ENCODE data around the gene ATF2. TPM values are rescaled to one million over a fixed set of nuclear protein-coding genes. Genes with fewer than 3 reads are reported as not detected.

The ATF2 gene
- total RNA-seq, 1 donor from 2014 or later = 59.9 TPM

GRCh38 chr2:175166216-175166824, 1.7 kb downstream of the ATF2 start:
- ChIA-PET CTCF (no interaction called here), POLR2A (interaction anchor here (1.1 kb wide), 1 partner anchor 15 kb away, joined by 3 read pairs; the partner anchor contains the start of gene ATP5MC3)
- DNase-seq (no peak), ATAC-seq (ENCODE audit: low read depth) (no peak)
- Mint-ChIP-seq H3K36me3 (ENCODE audit: low read depth) (peaks cover 16% of the 10 kb centered on the region), H3K27me3 (no peaks in the 10 kb centered on the region), H3K4me1 (peaks cover 53% of the 10 kb centered on the region), H3K9me3 (no peaks in the 10 kb centered on the region), H3K27ac (peak overlapping the region; percentile 19), H3K4me3 (peak overlapping the region; percentile 100)
- intact Hi-C loops (cut with micrococcal nuclease) = loop anchor here (5.0 to 10.0 kb wide), 4 partner anchors 414 to 1199 kb away; partner anchors contain the start of genes LNPK and SP3
- TF ChIP-seq CTCF (IDR thresholded peaks at IDR 0.05) = no peak

- no peak for DNase-seq
- no peak overlapping the region for H3K4me3 Mint-ChIP-seq
- ChIA-PET POLR2A (no interaction called here), CTCF (no interaction called here)
- no peak for ATAC-seq (ENCODE audit: low read depth)
- TF ChIP-seq CTCF (IDR thresholded peaks at IDR 0.05) = no peak
- intact Hi-C loops (cut with micrococcal nuclease) = loop anchor here (10.0 kb wide), 1 partner anchor 589 kb away; no protein-coding TSS in a partner anchor
- no peaks in the 10 kb centered on the region for H3K9me3 Mint-ChIP-seq
- no peak overlapping the region for H3K27ac Mint-ChIP-seq
- peaks cover 23% of the 10 kb centered on the region for H3K36me3 Mint-ChIP-seq (ENCODE audit: low read depth)
- H3K4me1 Mint-ChIP-seq = peaks cover 55% of the 10 kb centered on the region
- H3K27me3 Mint-ChIP-seq = no peaks in the 10 kb centered on the region
These were observed 3.8 kb downstream of the ATF2 start for GRCh38 chr2:175164235-175164634.

GRCh38 chr2:175158894-175159293, 9.1 kb downstream of the ATF2 start:
- no peak overlapping the region for H3K4me3 Mint-ChIP-seq
- DNase-seq (no peak), ATAC-seq (ENCODE audit: low read depth) (no peak)
- no peaks in the 10 kb centered on the region for H3K27me3 Mint-ChIP-seq
- H3K4me1 Mint-ChIP-seq = peaks cover 40% of the 10 kb centered on the region
- POLR2A ChIA-PET = no interaction called here
- H3K36me3 Mint-ChIP-seq (ENCODE audit: low read depth) = peaks cover 22% of the 10 kb centered on the region
- no peak overlapping the region for H3K27ac Mint-ChIP-seq
- no peaks in the 10 kb centered on the region for H3K9me3 Mint-ChIP-seq
- CTCF ChIA-PET = no interaction called here
- no peak for TF ChIP-seq CTCF (IDR thresholded peaks at IDR 0.05)
- intact Hi-C loops (cut with micrococcal nuclease) = no loop called here

DNA sequence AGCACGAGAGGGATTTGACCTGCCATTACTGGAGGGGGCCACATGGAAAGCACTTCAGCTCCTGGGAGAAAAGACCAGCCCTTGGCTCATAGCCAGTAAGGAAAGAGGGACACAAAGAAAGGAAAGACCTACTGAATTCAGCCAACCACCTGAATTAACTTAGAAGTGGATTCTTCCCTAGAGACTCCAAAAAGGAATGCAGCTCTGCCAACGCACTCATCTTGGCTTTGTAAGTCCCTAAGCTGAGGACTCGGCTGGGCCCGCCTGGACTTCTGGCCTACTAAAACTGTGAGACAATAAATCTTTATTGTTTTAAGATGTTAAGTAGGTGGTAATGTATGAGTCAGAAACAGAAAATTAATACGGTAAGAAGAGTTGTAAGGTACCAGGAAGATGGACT, 11.5 kb downstream of the ATF2 start:
- H3K4me1 Mint-ChIP-seq = peaks cover 41% of the 10 kb centered on the region

GRCh38 chr2:175154661-175155082, 13.3 kb downstream of the ATF2 start:
- H3K9me3 Mint-ChIP-seq = no peaks in the 10 kb centered on the region
- intact Hi-C loops (cut with micrococcal nuclease) = no loop called here
- ATAC-seq (ENCODE audit: low read depth) (no peak), DNase-seq (no peak)
- peaks cover 13% of the 10 kb centered on the region for H3K36me3 Mint-ChIP-seq (ENCODE audit: low read depth)
- no peak overlapping the region for H3K27ac Mint-ChIP-seq
- no peaks in the 10 kb centered on the region for H3K27me3 Mint-ChIP-seq
- H3K4me3 Mint-ChIP-seq = no peak overlapping the region
- TF ChIP-seq CTCF (IDR thresholded peaks at IDR 0.05) = no peak
- peaks cover 32% of the 10 kb centered on the region for H3K4me1 Mint-ChIP-seq
- POLR2A ChIA-PET = interaction anchor here (0.9 kb wide), 1 partner anchor 14 kb away, joined by 4 read pairs; the partner anchor contains the start of gene ATF2
- CTCF ChIA-PET = no interaction called here

More for the DNA sequence above, 11.5 kb downstream of the ATF2 start:
- H3K9me3 Mint-ChIP-seq = no peaks in the 10 kb centered on the region
- POLR2A ChIA-PET = no interaction called here
- H3K4me3 Mint-ChIP-seq = no peak overlapping the region
- peaks cover 18% of the 10 kb centered on the region for H3K36me3 Mint-ChIP-seq (ENCODE audit: low read depth)
- no peaks in the 10 kb centered on the region for H3K27me3 Mint-ChIP-seq
- CTCF ChIA-PET = no interaction called here
- intact Hi-C loops (cut with micrococcal nuclease) = no loop called here
- H3K27ac Mint-ChIP-seq = no peak overlapping the region
- no peak for ATAC-seq (ENCODE audit: low read depth)
- no peak for TF ChIP-seq CTCF (IDR thresholded peaks at IDR 0.05)
- DNase-seq = no peak
